HL-60/S4 (cell line): ENCODE data around the gene VPS45.

Experiments
- in situ Hi-C: fragments of 300-500 bp; cut with MboI; formaldehyde crosslinking; loops from 2 replicates; pipeline ENCODE4 v1.14.3; 2022; ENCODE audit warnings: low sequenced_read_pairs

Gene VPS45

DNA sequence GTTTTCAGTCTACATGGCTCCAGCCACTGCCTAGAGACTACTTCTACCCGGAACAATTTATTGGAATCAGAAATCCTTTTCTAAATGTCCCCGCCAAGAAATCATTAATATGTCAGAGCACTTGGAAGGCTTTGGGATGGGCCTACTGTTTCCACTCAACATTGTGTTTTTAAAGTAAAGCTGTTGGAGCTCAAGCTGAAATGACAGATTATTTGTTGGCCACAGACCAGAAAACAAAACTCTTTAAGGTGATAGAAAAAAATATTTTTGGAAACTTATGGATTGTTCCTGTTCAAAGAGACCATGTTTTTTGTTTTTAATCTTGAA lies 496 bp downstream of the VPS45 start:
- in situ Hi-C loops: no loop called here

DNA sequence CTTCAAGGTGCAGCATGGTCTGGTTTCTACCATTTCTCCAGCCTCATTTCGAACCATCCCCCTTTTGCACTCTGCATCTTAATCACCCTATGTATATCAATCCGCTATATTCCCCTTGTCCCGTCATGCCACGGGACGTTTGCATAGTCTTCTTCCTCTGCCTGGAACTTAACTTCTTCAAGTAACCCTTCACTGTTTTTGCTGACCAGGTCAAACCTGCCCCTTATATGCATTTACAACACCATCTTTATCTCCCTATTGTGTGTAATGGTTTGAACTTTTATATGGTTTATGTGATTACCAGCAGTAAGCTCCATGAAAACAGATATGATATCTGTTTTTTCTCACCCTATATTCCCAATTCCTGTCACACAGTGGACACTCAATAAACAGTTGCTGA lies 2.3 kb downstream of the VPS45 start:
- in situ Hi-C loops: loop anchor here (5.0 kb wide), 1 partner anchor 97 kb away; no protein-coding TSS in a partner anchor

DNA sequence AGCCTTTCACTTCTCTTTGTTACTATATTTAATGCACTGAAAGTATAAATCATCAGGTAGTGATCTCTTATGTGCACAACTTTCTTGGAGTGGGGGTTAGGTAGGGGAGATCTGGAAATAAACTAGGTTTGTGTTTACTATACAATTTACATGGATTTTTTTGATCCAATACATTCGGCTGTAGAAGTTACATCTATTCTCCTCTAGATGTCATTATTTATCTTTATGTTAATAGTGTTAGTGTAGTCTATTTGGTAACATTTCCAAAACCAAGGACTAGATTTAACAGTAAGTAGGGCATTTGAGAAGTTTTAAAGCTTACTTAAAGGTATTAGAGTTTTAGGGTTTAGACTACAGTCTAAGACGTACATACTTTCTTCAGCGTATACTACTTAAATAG lies 5.4 kb downstream of the VPS45 start:
- in situ Hi-C loops: loop anchor here (5.0 kb wide), 1 partner anchor 94 kb away; no protein-coding TSS in a partner anchor

DNA sequence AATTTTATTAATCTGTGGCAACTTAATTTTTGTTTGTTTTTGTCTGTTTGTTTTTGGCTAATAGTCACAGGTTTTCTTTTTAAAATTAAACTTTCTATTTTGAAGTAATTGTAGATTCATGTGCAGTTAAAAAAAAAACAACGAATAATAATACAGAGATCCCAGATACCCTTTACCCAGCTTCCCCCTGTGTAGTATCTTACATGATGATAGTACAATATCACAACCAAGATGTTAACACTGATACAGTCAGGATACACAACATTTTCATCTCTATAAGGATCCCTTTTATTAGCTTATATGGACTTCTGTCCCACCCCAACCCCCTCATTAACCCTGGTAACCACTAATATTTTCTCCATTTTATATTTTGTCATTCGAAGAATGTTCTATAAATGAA lies 5.9 kb downstream of the VPS45 start:
- in situ Hi-C loops: loop anchor here (5.0 kb wide), 1 partner anchor 94 kb away; no protein-coding TSS in a partner anchor

DNA sequence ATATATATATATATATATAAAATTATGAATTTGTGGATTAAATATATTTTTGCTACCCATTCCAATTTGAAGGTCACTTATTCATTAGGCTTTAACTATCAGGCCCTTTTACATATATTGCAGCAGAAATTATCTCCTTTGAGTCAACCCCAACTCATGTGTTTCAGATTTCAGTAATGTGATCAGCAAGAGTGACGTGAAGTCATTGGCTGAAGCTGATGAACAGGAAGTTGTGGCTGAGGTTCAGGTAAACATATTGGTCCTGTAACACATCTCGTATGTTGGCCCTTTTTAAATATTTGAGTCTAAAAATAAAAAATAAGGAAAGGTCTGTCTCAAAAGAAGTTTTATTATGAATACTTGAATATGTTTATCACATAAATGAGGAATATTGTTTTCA lies 8.5 kb downstream of the VPS45 start:
- in situ Hi-C loops: no loop called here

DNA sequence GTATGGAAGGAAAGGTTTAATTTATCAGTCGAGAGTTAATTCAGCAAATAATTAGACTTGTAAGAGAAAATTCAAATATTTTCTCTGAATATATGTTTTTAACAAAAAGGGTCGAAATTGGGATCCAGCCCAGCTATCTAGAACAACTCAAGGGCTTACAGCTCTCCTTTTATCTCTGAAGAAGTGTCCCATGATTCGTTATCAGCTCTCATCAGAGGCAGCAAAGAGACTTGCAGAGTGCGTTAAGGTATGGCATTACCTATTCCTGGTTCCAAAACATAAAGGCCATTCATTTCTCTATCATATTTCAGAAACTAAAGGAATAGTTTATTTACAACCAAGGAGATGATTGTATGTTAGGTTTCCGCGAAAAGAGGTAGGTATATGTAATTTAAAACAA lies 9.4 kb downstream of the VPS45 start:
- in situ Hi-C loops: no loop called here

DNA sequence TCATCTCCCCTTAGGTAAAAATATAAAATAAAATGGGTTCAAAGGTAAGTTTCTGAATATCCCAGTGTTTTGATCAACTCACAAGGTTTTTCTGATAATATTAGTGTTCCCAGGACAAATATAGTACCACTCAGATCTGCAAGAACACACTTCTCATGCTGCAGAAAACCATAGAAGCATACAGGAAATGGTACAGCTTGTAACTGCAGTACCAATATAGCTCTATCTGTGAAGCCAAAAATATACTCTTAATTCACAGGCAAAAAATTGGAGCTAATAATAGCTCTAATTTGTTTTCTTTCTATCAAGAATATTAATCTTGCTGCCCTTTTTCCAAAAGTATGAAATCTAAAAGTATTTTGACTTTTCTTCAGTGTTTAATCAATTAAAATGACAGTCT lies 13.2 kb downstream of the VPS45 start:
- in situ Hi-C loops: no loop called here

DNA sequence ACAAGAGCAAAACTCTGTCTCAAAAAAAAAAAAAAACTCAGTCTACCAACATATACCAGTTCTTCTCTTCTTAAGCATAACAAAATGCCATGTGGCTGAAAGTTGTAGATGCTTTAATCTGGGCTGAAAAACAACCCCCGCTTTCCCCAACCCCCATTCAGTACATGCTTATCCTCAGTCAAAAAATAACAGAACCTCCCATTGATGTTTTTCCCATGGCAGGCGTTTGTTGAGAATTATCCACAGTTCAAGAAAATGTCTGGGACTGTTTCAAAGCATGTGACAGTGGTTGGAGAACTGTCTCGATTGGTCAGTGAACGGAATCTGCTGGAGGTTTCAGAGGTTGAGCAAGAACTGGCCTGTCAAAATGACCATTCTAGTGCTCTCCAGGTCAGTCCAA lies 14.9 kb downstream of the VPS45 start:
- in situ Hi-C loops: no loop called here

DNA sequence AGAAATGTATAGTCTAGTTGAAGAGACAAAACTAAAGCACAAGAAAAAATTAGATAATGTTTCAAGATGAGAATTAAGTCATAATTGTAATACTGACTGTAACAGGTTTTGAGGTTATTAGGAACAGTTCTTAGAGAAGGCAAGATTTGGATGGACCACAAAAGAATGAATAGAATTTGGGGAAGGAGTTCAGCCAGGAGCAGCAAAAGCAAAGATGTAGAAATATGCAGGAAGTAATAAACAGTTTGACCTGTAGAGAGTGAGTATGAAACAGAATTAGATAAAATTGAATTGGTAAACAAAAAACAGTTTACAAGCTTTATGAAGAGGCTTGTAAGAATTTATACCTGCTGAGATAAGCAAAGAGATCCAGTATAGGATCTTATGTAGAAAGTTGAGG lies 16.3 kb downstream of the VPS45 start:
- in situ Hi-C loops: no loop called here

DNA sequence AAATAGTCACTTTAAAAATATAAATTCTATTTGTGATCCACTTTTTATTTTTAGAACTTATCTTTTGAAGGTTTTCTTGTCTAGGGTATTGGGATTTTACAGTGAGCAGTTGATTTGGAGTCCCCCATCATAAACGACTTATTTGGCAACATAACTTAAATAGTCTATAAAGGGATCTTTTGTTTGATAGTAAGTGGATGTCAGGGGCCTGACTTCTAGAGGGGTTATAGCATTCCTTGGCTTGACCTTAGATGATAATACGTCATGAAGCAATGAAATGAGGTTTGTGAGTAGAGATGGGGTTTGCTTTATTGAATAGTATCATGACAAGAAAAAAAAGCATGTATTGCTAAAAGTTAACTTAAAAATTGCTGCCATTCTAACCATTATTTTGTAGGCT lies 17.8 kb downstream of the VPS45 start:
- in situ Hi-C loops: no loop called here

DNA sequence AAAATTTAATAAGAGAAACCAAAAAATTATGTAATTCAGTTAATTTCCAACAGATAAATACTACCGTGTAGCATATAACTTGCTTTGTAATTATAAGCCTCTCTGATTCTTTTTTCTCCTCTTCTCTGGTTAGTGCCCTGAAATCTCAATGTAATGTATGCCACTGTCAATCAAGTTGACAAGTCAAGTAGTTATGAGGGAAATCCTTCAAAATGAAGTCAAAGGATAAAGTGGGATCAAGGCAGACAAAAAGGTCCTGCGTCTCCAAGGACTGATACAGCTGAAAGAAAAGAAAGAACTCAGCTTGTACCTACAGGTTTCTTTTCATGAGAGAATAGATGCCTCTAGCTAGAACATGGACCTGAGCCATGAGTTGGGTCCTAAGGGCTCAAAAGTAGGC lies 19.8 kb downstream of the VPS45 start:
- in situ Hi-C loops: no loop called here

DNA sequence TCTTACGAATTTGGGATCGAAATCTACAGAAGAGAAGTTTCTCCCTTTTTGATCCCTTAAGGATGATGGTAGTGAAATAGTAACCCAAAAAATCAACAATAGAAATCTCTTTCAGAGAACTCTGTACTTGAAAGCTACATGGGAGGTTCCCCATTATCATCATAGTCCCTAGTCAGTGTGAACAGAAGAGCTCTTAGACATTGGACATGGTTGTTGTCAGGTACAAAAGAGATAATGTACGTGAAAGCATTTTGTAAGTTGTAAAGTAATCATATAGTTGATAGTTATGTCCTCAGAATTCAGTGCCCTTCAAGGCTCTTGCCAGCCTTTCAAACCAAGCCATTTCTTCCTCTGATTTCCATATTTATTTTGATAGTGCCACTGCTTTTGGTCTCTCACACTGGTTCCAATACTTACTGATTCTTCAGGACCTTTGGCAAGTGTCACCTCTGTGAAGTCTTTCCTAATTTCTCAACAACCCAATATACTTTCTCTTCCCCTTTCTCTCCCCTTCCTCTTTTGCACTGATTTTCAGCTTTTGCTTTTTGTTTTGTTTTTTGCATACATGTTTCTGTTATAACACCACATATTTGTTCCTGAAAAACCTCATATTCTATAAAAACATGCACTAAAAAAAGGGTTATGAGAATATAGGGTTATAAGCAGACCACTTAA lies 22.4 kb downstream of the VPS45 start:
- in situ Hi-C loops: no loop called here

DNA sequence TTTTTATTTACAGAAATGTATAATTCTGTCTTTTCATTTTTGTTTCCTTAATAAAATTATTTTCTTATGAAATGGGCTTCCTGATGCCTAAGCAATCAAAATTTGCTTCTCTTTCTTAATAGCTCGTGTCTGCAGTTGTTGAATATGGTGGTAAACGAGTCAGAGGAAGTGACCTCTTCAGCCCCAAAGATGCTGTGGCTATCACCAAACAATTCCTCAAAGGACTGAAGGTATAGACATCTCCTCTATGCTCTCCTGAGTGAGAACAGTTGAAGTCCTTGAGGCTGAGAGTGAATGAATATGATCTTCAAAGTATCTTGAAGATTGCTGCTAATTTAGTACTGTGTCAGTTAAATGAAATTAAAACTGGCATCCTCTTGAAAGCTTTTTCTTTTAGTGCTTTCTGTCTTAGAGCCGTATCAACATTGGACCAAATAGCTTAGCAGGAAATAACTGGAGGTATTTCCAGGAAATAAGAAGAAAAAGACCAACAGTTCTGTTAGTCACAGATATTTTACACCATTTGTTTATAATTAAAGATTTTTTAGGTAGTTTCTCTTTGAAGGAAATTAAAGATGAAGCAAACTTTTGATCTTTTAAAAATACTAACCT lies 24.7 kb downstream of the VPS45 start:
- in situ Hi-C loops: no loop called here

DNA sequence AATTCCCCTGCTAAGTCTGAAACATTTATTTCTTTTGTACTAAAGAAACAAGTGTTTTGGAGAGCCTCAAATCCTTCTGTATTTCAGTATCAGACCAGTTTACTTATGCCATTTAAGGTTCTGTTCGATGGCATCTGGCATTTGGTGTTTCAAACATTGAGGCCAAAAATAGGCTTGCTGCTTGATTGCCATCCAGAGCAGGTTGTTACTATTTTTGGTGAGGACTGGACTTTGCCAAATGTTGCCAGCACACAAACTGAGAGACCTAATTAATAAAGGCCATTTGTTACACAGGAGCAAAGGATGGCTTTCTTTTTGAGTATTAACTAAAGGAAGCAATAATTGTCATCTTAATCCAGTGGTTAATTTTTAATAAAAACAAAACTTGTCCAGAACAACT lies 26.2 kb downstream of the VPS45 start:
- in situ Hi-C loops: no loop called here

DNA sequence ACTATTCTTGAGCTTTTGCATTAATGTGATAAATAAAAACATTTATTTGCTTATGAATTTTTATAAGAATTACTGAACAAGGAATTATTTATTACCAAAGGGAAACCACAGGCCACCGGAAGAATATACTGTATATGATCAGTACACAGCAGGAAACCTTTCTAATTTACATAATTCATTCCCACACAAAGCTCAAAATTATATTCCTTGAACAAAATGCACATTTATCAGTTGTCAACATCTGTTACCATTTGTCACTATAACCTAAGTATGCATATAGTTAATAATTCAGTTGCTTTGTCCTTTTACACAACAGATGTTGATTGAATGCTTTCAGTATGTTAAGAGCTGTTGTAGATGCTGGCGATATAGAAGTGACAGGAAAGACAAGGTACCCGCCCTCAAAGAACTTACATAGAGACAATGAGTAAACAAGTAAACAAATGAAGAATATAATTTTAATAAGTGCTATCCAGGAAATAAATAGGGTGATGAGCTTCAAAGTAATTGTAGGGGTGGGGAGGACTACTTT lies 27.2 kb downstream of the VPS45 start:
- in situ Hi-C loops: no loop called here

DNA sequence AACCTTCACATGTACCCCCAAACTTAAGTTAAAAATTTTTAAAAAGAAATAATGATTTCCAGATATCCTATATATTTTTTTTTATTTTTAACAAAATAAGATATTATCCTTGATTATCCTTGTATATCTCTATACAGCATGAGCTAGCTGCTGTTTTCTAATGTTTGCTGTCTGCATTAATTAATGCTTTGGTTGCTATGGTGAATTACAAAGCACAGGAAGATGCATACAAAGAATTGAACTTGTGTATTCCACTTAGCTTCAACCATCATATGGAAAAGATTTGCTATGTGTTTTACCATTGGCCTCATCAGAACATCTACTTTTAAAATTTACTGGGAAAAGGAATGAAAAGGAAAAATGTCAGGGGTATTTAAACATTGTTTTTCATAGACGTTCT lies 35.4 kb downstream of the VPS45 start:
- in situ Hi-C loops: no loop called here

DNA sequence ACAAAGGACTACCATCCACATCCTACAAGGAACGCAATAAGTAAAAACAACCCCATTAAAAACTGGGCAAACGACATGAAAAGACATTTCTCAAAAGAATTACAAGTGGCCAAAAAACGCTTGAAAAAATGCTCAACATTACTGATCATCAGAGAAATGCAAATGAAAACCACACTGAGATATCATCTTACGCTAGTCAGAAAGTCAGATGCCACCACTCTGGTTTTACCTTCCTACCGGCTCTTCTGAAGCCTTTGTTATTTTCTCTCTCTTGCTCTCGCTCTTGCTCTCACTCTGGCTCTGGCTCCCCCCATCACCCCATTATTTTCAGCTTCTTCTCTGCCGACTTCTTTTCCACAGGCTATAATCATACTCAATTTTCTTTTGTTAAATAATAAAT lies 38.8 kb downstream of the VPS45 start:
- in situ Hi-C loops: no loop called here

DNA sequence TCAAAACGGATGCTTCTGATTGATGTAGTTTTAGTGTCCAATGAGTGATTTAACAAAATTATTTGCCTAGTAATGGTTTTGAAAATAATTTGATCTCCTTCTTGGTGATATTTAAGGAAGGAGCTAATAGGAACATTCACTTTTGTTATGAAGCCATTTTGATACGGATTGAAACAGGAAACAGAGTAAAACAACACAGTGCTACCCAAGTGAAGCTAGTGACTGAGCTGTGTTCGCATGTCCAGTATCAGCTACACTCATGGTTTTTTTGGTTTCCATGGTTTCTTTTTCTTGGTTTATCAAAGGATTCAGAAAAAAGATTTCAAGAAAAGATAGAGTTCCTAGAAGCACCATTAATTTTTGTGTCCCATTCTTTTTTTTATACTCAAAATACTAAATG lies 42.0 kb downstream of the VPS45 start:
- in situ Hi-C loops: no loop called here

DNA sequence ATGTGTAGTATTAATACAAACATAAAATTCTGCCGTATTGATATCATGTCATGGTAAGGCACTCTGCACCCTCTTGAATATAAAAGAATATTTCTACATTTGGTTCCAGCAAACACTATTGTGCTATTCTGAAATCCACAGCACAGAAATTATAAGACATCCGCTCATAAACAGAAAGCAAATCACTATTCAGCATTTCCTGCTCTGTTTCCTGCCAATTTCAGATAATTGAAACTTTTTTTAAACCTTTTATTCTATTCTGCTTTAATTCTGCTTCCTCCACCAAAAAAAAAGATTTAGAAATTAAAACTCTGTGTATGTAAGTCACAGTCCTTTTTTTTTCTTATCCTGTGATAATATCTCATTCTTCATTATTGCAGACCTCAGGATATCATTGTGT lies 42.5 kb downstream of the VPS45 start:
- in situ Hi-C loops: no loop called here

DNA sequence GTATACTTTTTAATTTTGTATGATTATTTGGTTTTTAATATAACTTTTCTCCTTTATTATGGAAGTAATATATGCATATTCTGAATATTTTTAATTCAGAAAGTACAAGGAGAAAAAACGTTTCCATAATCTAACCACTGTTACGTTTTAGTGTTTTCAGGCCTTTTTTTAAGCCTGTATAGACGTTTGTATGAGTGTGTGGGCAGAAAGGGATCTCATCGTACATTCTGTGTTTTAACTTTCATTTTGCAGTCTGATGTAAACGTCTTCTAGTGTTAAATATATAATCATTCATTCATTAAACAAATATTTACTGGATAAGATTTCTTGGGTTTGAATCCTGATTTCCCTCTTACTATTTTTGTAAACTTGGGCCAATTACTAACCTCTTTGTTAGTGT lies 44.1 kb downstream of the VPS45 start:
- in situ Hi-C loops: no loop called here

DNA sequence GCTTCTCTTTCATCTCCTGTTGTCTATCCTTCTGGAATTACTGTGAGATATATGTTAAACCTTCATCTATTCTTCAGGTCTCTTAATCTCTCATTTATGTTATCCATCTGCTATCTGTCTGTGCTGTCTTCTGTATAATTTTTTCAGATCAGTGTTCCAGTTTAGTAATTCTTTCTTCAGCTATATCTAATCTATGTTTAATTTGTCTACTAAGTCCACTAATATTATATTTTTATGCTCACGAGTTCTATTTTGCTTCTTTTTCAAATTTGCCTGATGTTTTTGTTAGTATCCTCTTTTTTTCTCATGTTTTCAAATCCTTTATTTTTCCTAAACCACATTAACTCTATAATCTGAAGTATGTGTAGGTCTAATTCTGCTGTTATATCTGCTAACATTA lies 47.5 kb downstream of the VPS45 start:
- in situ Hi-C loops: no loop called here

DNA sequence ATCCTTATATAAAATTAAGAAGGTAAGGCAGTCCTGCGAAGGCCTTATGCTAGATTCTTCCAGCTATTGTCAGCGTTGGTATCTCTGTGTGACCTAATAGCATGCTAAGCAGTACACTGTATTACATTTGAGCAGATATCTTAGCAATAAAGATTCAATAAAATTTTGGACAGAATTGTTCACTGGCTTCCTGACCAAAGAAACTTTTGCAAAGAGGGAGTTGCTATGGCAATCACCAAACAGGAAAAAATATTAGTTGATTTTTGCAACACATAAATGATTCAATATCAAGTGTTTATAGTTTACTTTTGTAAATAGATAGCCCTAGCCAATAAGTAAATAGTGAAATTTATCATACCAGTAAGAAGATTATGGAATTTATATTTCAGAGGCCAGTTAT lies 51.1 kb downstream of the VPS45 start:
- in situ Hi-C loops: no loop called here
